Subcutaneous adipose tissue (tissue), 4 donors: Measurements from ENCODE around the gene UCP2. TPM values are rescaled to one million over a fixed set of nuclear protein-coding genes. Genes with fewer than 3 reads are reported as not detected.

Experiments
- total RNA-seq, 4 donors: library from RNA; depleted of rRNA; stranded (reverse); fragments of >200 nt; gene quantifications; one replicate each; pipeline ENCODE4 v1.1.0, GENCODE V29; 2016
- TF ChIP-seq, protein P1 (sequence below): fragments of 450-650 bp; IDR thresholded peaks from one replicate; pipeline ENCODE4 v1.5.1; 2016; ENCODE audit warnings: low read depth, mild to moderate bottlenecking, control low read depth, antibody characterized with exemption, moderate library complexity

The UCP2 gene
- total RNA-seq, 4 donors from 2014 or later: 43.6 to 127 (median 110) TPM

GRCh38 chr11:73962101-73962705 is 20.4 kb downstream of the UCP2 start:
- TF ChIP-seq, protein P1, sequence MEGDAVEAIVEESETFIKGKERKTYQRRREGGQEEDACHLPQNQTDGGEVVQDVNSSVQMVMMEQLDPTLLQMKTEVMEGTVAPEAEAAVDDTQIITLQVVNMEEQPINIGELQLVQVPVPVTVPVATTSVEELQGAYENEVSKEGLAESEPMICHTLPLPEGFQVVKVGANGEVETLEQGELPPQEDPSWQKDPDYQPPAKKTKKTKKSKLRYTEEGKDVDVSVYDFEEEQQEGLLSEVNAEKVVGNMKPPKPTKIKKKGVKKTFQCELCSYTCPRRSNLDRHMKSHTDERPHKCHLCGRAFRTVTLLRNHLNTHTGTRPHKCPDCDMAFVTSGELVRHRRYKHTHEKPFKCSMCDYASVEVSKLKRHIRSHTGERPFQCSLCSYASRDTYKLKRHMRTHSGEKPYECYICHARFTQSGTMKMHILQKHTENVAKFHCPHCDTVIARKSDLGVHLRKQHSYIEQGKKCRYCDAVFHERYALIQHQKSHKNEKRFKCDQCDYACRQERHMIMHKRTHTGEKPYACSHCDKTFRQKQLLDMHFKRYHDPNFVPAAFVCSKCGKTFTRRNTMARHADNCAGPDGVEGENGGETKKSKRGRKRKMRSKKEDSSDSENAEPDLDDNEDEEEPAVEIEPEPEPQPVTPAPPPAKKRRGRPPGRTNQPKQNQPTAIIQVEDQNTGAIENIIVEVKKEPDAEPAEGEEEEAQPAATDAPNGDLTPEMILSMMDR: no peak

- TF ChIP-seq, protein P1: no peak
Observed at GRCh38 chr11:73961321-73961720, 21.3 kb downstream of the UCP2 start.

DNA sequence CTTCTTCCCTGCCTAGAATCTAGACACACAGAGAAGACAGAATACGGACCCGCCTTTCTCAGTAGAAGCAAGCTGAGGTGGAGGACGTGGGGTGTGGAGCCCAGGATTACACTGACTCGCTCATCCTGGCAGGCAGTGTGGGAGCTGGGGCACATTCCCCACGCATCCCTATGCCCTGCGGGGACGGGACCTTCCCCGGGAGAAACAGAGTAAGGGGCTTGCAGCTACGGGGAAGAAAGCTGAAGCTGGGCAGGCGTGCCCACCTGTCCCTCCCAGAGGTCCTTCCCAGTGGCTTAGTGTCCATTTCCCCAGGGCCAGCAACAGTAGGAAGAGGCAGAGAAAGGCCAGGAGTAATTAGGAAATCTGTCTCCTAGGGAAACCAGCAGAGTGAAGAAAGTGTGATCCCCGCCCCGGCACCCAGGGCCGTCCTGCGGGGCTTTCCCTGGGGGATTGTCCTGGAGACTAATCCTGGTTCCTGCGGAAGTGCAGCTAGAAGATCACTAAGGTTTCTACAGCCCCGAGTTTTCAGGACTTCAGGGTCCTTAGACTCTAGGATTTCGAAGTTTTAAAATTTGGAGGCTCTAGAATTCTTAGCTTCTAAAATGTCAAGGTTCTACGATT is 24.0 kb downstream of the UCP2 start:
- TF ChIP-seq, protein P1: no peak

- TF ChIP-seq, protein P1: no peak
Observed at GRCh38 chr11:73957654-73958361, 24.8 kb downstream of the UCP2 start.

GRCh38 chr11:73956876-73957653 is 25.6 kb downstream of the UCP2 start:
- TF ChIP-seq, protein P1: no peak

- TF ChIP-seq, protein P1: no peak
Observed at GRCh38 chr11:73951797-73952196, 30.8 kb downstream of the UCP2 start.
